NCI-H1417 (cell line): ENCODE measurements around the gene FSHR.

Experiments
- DNase-seq, 3 experiments: peaks; one replicate each; lab custom pipeline; 2025; lab: John Stamatoyannopoulos, UW

Gene FSHR

DNA sequence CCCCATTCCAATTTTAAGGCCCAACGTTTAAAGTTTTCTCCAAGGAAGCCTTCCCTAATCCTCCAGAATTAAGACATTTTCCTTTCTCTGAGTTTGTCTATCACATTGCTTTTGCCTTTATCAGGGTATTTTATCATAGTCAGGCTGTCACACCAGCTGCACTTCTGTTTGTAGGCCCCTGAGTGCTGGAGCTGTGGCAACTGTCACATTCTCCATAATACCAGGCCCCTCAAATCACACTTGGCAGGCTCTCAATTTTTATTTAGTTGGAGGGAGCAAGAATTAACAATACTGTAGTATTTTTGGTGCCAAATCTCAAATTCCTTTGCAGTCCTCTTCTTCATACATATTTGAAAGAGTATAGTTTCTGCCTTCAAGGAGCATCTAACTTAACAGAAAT lies 122.2 kb downstream of the FSHR start:
- no peak for DNase-seq

GRCh38 chr2:49029406-49029805 lies 124.9 kb downstream of the FSHR start:
- no peak for DNase-seq

- DNase-seq: peak in 2 of 3 experiments; percentile 24 to 63
Observed at GRCh38 chr2:49028101-49028500, 126.2 kb downstream of the FSHR start.

GRCh38 chr2:49026706-49027105 lies 127.6 kb downstream of the FSHR start:
- no peak for DNase-seq

- DNase-seq: peak in 1 of 3 experiments; percentile 14
Observed at GRCh38 chr2:49021271-49021670, 133.0 kb downstream of the FSHR start.

GRCh38 chr2:49005261-49005660 lies 149.1 kb downstream of the FSHR start:
- DNase-seq: no peak

DNA sequence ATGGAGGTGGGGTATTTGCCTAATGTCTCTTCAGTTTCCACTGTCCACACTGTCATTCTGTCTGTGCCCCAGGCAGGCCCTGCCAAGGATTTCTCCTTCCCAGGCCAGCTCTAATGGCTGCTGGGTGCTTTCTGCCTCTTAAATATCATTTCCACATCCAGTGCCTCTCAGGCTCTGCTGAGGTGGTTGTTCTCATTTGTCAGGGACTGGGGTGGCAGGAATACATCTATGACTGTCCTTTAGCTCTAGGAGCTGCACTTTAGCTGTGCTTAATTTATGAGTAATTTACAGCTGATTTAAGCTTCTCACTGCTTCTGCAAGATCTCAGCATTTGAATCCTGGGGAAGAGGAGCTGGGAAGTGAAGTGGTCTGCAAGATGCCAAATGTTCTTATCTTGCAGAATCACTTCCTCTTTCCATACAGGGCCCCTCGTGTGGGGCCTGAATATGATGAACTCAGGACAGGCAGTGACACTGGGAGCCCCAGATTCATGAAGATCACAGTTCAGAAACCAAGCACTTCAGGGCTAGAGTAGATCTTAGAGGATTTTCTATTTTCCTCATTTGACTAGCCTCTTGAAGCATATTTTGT lies 150.2 kb downstream of the FSHR start:
- DNase-seq: no peak

DNA sequence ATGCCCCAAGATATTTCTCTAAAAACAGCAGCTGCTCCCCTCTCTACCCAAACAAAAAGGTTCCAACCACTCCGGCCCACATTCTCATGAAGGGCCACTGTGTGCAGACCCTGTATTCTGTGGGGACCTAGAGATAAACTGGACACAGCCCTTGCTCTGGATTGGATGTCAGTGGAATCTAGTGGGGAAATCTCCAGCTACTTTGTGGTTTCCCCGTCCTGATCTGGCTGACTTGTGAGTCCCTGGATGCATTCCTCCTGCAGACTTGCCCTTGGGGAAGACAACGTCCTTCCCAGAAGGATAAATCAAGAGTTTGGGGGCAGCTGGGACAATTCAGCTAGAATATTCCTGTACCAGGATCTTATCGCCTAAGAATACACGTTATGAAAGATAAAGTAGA lies 151.1 kb downstream of the FSHR start:
- DNase-seq: no peak

GRCh38 chr2:49002750-49003149 lies 151.6 kb downstream of the FSHR start:
- DNase-seq: no peak

DNA sequence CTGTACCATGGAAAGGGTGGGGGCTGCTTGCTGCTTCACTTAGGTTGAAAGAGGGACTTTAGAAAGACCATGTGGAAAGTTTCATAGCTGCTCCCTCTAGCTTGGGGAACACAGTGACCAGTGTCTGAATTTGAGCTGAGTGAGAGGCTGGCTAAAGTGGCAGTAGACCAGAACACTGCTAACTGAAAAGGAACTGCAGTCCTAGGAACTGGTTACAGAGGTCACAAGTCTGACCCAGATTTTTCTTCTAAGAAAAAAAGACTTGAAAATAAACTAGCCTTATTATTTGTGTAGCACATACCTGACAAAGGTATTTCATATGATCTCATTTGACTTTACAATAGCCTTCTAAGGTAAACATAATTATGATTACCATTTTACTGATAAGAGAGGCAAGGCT lies 153.6 kb downstream of the FSHR start:
- no peak for DNase-seq

- DNase-seq: no peak
Observed at GRCh38 chr2:48998449-48998848, 155.9 kb downstream of the FSHR start.

GRCh38 chr2:48993576-48993975 lies 160.7 kb downstream of the FSHR start:
- DNase-seq: no peak

DNA sequence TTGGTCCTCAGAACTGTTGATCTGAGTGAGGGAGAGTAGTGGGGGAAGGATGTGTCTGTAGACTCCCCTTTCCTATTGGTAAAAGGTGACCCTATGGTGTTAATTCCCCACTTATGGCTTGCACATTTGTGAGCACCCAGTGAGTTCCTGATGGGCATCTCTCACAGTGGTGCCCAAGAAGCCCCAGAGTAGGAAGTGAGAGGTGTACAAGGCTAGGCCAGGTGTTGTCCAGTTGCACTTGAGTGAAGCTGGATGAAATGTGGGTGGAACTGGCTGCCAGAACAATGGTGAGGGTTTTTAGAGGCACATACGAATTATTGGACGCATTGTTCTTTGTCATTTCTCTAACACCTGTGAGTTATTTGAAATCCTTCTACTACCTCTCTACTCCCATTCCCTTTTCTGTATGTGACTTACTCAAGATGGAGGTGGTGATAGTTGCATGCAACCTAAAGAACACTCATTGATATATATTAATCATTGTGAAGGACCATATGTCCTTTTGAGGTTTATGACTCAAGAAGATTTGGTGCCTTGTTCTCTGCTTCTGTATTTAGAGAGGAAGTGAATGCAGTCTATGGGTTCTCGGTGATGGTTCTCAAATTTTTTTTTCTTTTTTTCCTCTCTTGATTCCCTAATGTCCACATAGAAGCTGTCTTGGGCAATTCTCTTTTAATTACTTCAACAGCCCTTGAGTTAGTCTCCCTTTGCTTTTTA lies 162.7 kb downstream of the FSHR start:
- no peak for DNase-seq

- no peak for DNase-seq
Observed at GRCh38 chr2:48984922-48985321, 169.4 kb downstream of the FSHR start.

DNA sequence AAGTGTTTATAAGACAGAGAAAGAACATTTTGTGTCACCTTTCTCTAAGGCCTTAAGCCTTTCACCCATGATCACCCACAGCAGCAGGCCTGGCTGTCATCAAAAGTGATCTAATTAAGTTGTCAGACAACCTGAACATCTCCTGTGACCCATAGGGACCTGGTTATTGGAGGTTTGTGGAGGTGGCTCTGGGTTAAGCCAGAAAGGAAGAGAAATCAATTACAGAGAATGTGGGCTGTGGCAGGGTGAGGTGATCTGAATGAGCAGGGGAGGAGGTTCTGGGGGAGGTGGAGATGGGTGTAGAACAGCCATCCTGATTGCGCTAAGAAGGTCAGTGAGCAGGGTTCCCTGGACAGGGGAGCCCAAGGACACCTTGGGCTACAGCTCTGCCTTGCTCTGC lies 170.8 kb downstream of the FSHR start:
- DNase-seq: no peak

DNA sequence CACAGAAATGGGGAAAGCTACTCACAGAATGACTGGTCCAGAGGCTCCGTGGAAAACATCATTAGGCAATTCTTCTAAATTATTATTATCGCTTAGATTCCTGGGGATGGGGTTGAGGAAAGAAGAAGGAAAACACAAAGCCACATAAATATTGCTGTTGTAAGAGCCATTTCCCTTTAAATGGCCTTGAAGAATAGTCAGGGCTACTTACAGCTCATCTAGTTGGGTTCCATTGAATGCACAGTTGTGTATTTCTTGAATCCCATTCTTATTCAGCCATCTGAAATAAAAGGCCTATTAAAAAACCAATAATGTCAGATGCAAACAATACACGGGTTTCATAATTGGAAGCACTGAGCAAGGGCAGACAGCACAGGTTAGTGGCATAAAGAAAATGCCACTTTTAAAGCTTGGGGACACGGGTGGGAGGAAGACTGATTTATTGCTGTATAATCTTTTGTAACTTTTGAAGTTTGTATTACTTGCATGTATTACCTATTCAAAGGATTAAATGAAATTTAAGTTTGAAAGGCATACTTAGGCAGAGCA lies 171.4 kb downstream of the FSHR start:
- peak in 1 of 3 experiments; percentile 35 for DNase-seq

- DNase-seq: no peak
Observed at GRCh38 chr2:48980846-48981245, 173.5 kb downstream of the FSHR start.

GRCh38 chr2:48979691-48980090 lies 174.6 kb downstream of the FSHR start:
- DNase-seq: no peak

DNA sequence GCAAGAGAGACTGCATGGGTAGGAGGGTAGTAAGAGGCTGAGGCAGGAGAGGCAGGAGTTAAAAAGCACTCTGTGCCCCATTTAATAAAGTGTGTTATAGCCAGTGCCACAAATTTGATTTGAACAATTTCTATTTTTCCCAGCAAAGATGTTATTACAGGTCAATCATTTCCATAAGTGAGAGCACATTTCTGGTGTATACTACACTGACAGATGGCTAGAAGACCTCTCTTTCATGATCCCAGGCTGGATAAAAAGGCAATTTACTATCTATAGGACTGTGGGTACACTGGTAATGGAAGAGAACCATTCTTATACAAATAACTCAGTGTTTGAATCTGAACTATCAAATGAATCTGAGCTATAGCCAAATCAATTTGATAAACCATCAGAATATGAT lies 176.2 kb downstream of the FSHR start:
- no peak for DNase-seq

GRCh38 chr2:48971801-48972200 lies 182.5 kb downstream of the FSHR start:
- no peak for DNase-seq

DNA sequence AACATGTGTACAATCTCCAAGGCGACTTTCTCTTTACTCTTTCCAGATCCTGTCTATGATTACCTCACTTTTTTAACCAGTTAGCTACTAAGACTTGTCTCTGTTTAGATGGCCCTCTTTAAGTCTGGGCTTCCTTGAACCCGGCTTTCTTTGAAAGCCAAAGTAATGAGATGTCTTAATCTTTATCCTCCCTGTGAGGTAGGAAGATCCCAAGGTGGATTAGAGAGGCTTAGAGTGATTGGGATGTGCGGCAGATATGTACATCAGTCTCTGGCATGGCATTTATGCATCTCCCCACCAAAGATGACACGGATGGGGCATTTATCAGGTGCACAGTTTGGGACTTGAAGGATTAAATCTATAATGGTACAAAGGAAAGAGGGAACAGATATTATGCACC lies 186.3 kb downstream of the FSHR start:
- no peak for DNase-seq

- peak in 1 of 3 experiments; percentile 37 for DNase-seq
Observed at GRCh38 chr2:48965204-48965603, 189.1 kb downstream of the FSHR start.

DNA sequence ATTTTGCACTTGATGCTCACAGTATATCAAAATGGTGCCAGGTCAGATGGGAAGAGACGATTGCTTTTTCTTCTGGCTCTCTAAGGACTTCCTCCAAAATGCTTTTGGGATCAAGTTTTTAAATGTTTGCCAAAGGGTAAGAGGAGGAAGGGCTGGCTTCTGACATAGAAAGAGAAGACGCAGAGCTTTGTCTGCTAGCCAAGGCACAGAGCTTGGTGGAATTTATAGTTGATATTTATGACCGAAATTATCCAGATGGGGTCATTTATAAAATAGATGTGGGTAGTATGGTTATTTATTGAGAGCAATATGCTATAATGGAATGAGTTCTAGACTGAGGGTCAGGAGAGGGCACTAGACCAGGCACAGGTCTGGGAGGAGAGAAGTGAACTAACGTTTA lies 193.3 kb downstream of the FSHR start:
- no peak for DNase-seq

DNA sequence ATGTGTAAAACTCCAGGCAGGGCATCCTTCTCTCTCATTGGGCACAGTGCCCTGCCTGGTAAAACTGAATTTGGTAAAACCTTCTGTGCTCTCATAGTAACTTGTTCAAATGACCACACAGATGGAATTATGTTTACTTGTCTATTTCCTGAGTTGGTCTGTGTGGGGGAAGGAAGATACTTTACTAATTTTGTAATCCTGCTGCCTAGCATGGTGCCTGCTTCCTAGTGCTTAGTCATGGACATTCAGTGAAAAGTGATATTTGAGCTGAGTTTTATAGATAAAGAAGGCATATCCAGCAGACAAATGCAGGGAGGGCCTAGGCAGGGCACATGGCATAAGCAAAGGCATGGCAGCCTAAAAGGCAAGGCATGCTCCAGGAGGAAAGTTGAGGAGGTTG lies 199.4 kb downstream of the FSHR start:
- no peak for DNase-seq
